Gastroesophageal sphincter (tissue), 4 donors: ENCODE results near the gene OR2S2. TPM values are rescaled to one million over a fixed set of nuclear protein-coding genes. Genes with fewer than 3 reads are reported as not detected.
"Not testable (repeated sequence)": the region's sequence is repeated elsewhere in the genome, so short reads cannot be mapped to it uniquely, and the experiment has no call there.

Source experiments
- ATAC-seq: fragments of 150-250 bp; one replicate; pipeline ENCODE4 v1.9.1; 2016; ENCODE audit warnings: mild to moderate bottlenecking, moderate library complexity
- H3K27ac ChIP-seq, 4 donors: fragments of 200-600 bp; sonication (generic) in 3 of 4; 1 replicate in 3 of 4; 2 replicates in 1 of 4; pipeline ENCODE4 v1.5.1; 2016 to 2019
- H3K27me3 ChIP-seq: fragments of 200-600 bp; sonication (generic); one replicate; pipeline ENCODE4 v1.5.1; 2019
- H3K36me3 ChIP-seq, 2 donors: fragments of 200-600 bp; sonication (generic); one replicate each; pipeline ENCODE4 v1.5.1; 2019; ENCODE audit warnings: control low read depth in 1 of 2
- H3K4me1 ChIP-seq, 3 donors: fragments of 200-600 bp; sonication (generic); 1 replicate in 2 of 3; 2 replicates in 1 of 3; pipeline ENCODE4 v1.5.1; 2016 to 2019; ENCODE audit warnings: control low read depth in 2 of 3
- H3K4me3 ChIP-seq, 2 donors: fragments of 200-600 bp; sonication (generic); one replicate each; pipeline ENCODE4 v1.5.1; 2019; ENCODE audit warnings: mild to moderate bottlenecking in 1 of 2, moderate library complexity in 1 of 2
- H3K9me3 ChIP-seq, 3 donors: fragments of 200-600 bp; sonication (generic); one replicate each; pipeline ENCODE4 v1.5.1; 2017 to 2019; ENCODE audit warnings: control low read depth in 2 of 3
- EP300 ChIP-seq: sonication (generic); formaldehyde crosslinking; IDR thresholded peaks from one replicate; pipeline ENCODE4 v1.6.1; 2017; ENCODE audit warnings: antibody characterized with exemption, mild to moderate bottlenecking
- POLR2A ChIP-seq, 2 donors: fragments of 450-650 bp; IDR thresholded peaks; one replicate each; pipeline ENCODE4 v1.6.1; 2017; ENCODE audit warnings: antibody characterized with exemption in 2 of 2, mild to moderate bottlenecking in 2 of 2, moderate library complexity in 1 of 2
- POLR2AphosphoS5 ChIP-seq: sonication (generic); formaldehyde crosslinking; IDR thresholded peaks from one replicate; pipeline ENCODE4 v1.6.1; 2017; ENCODE audit warnings: antibody characterized with exemption
- WGBS, 2 donors: methylation state at CpG; one replicate each; pipeline ENCODE4 v1.1.5; 2018; ENCODE audit warnings: low coverage in 1 of 2; 5-methylcytosine and 5-hydroxymethylcytosine counted together
- total RNA-seq, 4 donors: library from RNA; depleted of rRNA; stranded (reverse); fragments of >200 nt; gene quantifications; one replicate each; pipeline ENCODE4 v1.1.0, GENCODE V29; 2016
- TF ChIP-seq, protein P1 (sequence below), 4 experiments: fragments of 200-600 bp in 2 of 4; fragments of 450-650 bp in 2 of 4; sonication (generic) in 1 of 4; IDR thresholded peaks; one replicate each; pipeline ENCODE4 v1.5.1; 2017 to 2019; ENCODE audit warnings: antibody characterized with exemption in 4 of 4, mild to moderate bottlenecking in 2 of 4, moderate library complexity in 2 of 4

Gene OR2S2
- total RNA-seq, 4 donors from 2014 or later, result not detected

DNA sequence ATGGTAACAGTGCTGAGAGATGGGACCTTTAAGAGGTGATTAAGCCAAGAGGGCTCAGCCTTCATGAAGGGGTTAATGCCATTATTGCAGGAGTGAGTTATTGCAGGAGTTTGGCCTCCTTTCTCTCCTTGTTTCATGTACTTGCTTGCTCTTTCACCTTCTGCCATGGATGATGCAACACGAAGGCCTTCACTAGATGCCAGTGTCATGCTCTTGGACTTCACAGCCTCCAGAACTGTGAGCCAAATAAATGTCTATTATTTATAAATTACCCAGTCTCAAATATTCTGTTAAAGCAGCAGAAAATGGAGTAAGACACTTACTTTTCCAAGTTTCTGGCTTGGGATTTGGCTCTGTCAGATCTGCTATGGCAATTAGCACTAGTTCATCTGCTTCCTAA, 40.4 kb upstream of the OR2S2 start:
- Histone ChIP-seq H3K4me1 (no peaks in the 10 kb centered on the region), H3K9me3 (peaks cover 0 to 8% (median 0%) of the 10 kb centered on the region in 3 donors), H3K36me3 (no peaks in the 10 kb centered on the region), H3K4me3 (no peak overlapping the region), H3K27me3 (peaks cover 13% of the 10 kb centered on the region), H3K27ac (no peak overlapping the region)
- ATAC-seq, result no peak
- no peak for TF ChIP-seq EP300
- 78% methylated on average over 1 of the region's 1 CpG for WGBS, 2 donors

DNA sequence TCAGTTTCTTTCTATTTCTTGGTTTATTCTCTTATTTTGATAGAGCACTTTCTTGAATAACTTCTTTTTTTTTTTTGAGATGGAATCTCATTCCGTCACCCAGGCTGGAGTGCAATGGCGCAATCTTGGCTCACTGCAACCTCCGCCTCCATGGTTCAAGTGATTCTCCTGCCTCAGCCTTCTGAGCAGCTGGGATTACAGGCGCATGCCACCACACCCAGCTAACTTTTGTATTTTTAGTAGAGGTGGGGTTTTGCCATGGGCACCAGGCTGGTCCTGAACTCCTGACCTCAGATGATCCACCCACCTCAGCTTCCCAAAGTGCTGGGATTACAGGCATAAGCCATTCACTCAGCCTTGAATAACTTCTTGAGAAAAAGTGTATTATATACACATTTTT, 39.1 kb upstream of the OR2S2 start:
- WGBS, 2 donors, result 90 to 100% methylated on average over 1 to 4 of the region's 4 CpGs
- not testable (repeated sequence) for H3K27me3 ChIP-seq, ATAC-seq, H3K27ac ChIP-seq, H3K4me1 ChIP-seq, H3K9me3 ChIP-seq, H3K4me3 ChIP-seq, H3K36me3 ChIP-seq

DNA sequence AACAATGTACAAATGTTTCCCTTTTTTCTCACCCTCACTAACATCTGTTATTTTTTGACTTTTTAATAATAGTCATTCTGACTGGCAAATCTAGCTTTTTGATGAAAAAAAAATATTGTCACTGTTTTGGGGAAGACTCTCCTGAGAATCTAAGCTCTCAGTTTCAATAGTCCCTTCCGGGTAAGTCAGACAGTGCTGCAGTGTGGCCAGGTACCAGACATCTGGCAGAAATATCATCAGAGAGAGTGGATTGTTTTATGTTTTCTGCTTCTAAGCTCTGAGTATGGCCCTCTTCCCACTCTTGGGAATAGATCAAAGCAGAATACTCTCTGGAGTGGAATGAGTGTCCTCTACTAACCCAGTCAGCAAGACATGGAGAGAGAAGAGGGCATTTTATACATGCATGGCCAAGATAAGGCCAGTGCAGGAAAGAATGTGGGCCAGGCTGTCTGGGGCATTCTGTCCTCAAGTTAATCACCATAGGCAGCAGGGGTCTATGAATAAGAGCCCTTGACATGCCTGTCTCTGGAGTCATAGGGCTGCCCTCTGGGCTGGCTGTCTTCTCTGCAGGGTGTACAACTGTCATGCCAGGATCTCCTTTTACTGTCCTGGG, 38.5 kb upstream of the OR2S2 start:
- Histone ChIP-seq H3K27ac (no peak overlapping the region), H3K4me1 (no peaks in the 10 kb centered on the region), H3K4me3 (no peak overlapping the region), H3K9me3 (peaks cover 0 to 8% (median 0%) of the 10 kb centered on the region in 3 donors), H3K27me3 (no peaks in the 10 kb centered on the region), H3K36me3 (no peaks in the 10 kb centered on the region)
- TF ChIP-seq POLR2AphosphoS5 (no peak), POLR2A (IDR thresholded peaks at IDR 0.05) (no peak), EP300 (no peak)
- TF ChIP-seq, protein P1, sequence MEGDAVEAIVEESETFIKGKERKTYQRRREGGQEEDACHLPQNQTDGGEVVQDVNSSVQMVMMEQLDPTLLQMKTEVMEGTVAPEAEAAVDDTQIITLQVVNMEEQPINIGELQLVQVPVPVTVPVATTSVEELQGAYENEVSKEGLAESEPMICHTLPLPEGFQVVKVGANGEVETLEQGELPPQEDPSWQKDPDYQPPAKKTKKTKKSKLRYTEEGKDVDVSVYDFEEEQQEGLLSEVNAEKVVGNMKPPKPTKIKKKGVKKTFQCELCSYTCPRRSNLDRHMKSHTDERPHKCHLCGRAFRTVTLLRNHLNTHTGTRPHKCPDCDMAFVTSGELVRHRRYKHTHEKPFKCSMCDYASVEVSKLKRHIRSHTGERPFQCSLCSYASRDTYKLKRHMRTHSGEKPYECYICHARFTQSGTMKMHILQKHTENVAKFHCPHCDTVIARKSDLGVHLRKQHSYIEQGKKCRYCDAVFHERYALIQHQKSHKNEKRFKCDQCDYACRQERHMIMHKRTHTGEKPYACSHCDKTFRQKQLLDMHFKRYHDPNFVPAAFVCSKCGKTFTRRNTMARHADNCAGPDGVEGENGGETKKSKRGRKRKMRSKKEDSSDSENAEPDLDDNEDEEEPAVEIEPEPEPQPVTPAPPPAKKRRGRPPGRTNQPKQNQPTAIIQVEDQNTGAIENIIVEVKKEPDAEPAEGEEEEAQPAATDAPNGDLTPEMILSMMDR (IDR thresholded peaks at IDR 0.05), result no peak
- WGBS, 2 donors, result 20 to 71% methylated on average over 1 of the region's 1 CpG
- no peak for ATAC-seq

DNA sequence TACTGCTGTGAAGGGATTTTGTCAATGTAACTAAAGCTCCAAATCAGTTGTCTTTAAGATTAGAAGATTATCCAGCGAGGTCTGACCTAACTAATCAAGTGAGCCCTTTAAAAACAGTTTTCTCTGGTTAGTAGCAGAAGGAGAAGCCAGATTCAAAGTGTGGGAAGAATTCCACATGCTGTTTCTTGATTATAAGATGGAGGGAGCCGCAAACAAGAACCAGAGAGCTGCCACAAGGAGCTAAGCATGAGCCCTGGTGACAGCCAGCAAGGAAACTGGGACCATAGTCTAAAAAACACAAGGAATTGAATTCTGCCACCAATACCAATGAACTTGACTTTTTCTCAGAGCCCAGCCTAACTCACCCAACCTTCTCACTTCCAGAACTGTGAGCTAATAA, 37.0 kb upstream of the OR2S2 start:
- Histone ChIP-seq H3K4me3 (no peak overlapping the region), H3K9me3 (peaks cover 0 to 8% (median 0%) of the 10 kb centered on the region in 3 donors), H3K27ac (no peak overlapping the region), H3K27me3 (peaks cover 2% of the 10 kb centered on the region), H3K4me1 (no peaks in the 10 kb centered on the region), H3K36me3 (no peaks in the 10 kb centered on the region)
- TF ChIP-seq POLR2A (IDR thresholded peaks at IDR 0.05) (no peak), POLR2AphosphoS5 (no peak)
- ATAC-seq, result no peak
- WGBS, 2 donors, result 30 to 100% methylated on average over 2 of the region's 2 CpGs

DNA sequence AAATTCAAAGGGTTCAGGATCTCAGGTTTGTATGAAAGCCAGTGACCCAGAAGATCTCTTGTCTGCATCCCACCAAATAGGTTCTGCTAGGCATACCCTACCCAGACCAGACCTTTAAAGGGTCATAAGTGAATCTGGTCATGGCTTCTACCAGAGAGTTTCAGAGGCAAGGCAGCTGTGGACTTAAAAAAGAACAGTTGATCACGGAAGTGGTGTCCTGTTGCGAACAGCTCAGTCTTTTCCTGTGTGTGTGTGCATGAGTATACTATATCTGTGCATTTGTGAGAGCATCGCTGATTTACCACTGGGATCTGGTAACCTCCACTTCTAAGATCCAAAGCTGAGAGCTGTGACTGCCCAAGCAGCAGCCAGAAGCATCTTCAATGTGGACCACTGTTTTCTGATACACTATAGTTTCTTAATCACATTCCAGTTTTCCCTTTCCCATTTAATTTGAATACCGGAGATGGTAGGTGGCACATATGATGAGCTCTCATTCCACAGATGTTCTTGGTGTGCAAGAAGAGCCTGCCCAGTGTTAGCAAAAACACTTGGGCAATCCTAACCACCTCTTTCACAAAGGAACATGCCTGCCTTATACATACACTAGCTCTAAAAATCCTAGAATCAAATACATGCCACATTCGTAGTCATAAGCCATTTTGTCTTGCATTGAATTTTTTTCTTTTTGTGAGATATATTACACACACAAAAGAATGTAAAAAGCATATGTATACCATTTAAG, 36.2 kb upstream of the OR2S2 start:
- no peak for TF ChIP-seq POLR2A (IDR thresholded peaks at IDR 0.05)
- TF ChIP-seq EP300, result no peak
- TF ChIP-seq, protein P1 (IDR thresholded peaks at IDR 0.05), result no peak
- no peak for TF ChIP-seq POLR2AphosphoS5

DNA sequence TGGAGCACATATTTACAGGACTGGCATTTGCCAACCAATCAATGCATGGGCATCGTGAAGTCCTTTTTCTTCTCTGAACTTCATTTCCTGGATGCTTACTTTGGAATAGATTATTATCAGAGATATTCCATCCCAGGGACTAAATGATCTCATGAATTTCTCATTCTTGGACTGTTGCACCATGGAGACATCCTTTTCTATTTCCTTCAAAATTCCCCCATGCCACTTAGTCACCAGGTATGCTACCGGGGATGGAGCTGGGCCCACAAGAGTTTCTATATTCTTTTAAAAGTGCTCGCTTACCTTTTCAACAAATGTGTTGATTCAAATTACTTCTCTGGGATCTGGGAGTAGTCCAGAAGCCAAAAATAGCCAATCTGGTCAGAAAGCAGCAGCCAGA, 35.2 kb upstream of the OR2S2 start:
- not testable (repeated sequence) for H3K4me3 ChIP-seq, H3K9me3 ChIP-seq, ATAC-seq, H3K27ac ChIP-seq, H3K4me1 ChIP-seq, H3K36me3 ChIP-seq
- H3K27me3 ChIP-seq, result peaks cover 17% of the 10 kb centered on the region
- 98 to 100% methylated on average over 3 of the region's 3 CpGs for WGBS, 2 donors

More for the DNA sequence above, 36.2 kb upstream of the OR2S2 start:
- ATAC-seq, result no peak
- H3K4me1 ChIP-seq, result no peaks in the 10 kb centered on the region
- peaks cover 0 to 8% (median 0%) of the 10 kb centered on the region in 3 donors for H3K9me3 ChIP-seq
- peaks cover 10% of the 10 kb centered on the region for H3K27me3 ChIP-seq
- no peaks in the 10 kb centered on the region for H3K36me3 ChIP-seq
- no peak overlapping the region for H3K4me3 ChIP-seq
- 42 to 59% methylated on average over 4 to 5 of the region's 5 CpGs for WGBS, 2 donors
- no peak overlapping the region for H3K27ac ChIP-seq

DNA sequence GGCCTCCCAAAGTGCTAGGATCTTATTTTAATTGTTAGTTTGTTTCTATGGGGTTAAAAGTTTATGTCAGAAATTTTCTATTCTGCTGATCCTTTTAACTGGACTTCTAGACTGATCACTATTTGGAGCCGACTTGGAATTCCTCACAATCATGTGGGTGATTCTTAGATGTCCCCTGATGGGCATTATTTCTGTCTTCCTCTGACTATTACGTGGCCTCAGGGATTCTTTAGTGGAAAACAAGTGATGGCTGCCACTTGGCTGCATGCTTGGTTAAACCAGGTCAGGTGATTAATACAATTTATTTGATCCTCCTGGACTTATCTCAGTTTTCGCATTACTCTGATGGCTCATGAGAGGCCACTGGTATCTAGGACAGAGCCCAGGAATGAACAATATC, 32.2 kb upstream of the OR2S2 start:
- no peak for ATAC-seq
- Histone ChIP-seq H3K27ac (no peak overlapping the region), H3K4me3 (no peak overlapping the region), H3K4me1 (no peaks in the 10 kb centered on the region), H3K27me3 (peaks cover 17% of the 10 kb centered on the region), H3K36me3 (no peaks in the 10 kb centered on the region), H3K9me3 (no peaks in the 10 kb centered on the region)
- WGBS, 2 donors, result 85 to 100% methylated on average over 3 of the region's 3 CpGs
- no peak for TF ChIP-seq POLR2AphosphoS5
- TF ChIP-seq, protein P1 (IDR thresholded peaks at IDR 0.05), result no peak
- TF ChIP-seq EP300, result no peak
- no peak for TF ChIP-seq POLR2A (IDR thresholded peaks at IDR 0.05)
